Stimulated activated CD4-positive, alpha-beta T cell treated with anti-CD3 and anti-CD28 coated beads, Interleukin-1b, Interleukin-23, amount 100 ng/mL, for 24 hours (primary cell): Measurements from ENCODE around the gene CPNE5.

Experiments used
- DNase-seq, 4 experiments: peaks; one replicate each; pipeline ENCODE4 v3.0.0-alpha.2; 2020; ENCODE audit warnings: low read depth in 4 of 4, low spot score in 1 of 4

Gene CPNE5

GRCh38 chr6:36793913-36794712 lies 45.1 kb downstream of the CPNE5 start:
- no peak for DNase-seq

- DNase-seq = no peak
These were observed 45.8 kb downstream of the CPNE5 start for GRCh38 chr6:36793296-36793912.

GRCh38 chr6:36791521-36792135 lies 47.6 kb downstream of the CPNE5 start:
- no peak for DNase-seq

- DNase-seq = no peak
These were observed 48.2 kb downstream of the CPNE5 start for GRCh38 chr6:36791085-36791484.

- DNase-seq = peak in 1 of 4 experiments; percentile 21
These were observed 50.5 kb downstream of the CPNE5 start for GRCh38 chr6:36788768-36789167.

- no peak for DNase-seq
These were observed 51.1 kb downstream of the CPNE5 start for GRCh38 chr6:36788186-36788585.

- DNase-seq = no peak
These were observed 52.0 kb downstream of the CPNE5 start for GRCh38 chr6:36787210-36787609.

GRCh38 chr6:36786055-36786675 lies 53.1 kb downstream of the CPNE5 start:
- no peak for DNase-seq

- no peak for DNase-seq
These were observed 54.9 kb downstream of the CPNE5 start for GRCh38 chr6:36784376-36784636.

GRCh38 chr6:36783603-36784375 lies 55.5 kb downstream of the CPNE5 start:
- no peak for DNase-seq

GRCh38 chr6:36781669-36782068 lies 57.6 kb downstream of the CPNE5 start:
- no peak for DNase-seq

GRCh38 chr6:36780442-36781177 lies 58.6 kb downstream of the CPNE5 start:
- DNase-seq = no peak

GRCh38 chr6:36779227-36779626 lies 60.0 kb downstream of the CPNE5 start:
- DNase-seq = no peak

GRCh38 chr6:36777801-36778200 lies 61.4 kb downstream of the CPNE5 start:
- DNase-seq = no peak

- no peak for DNase-seq
These were observed 63.1 kb downstream of the CPNE5 start for GRCh38 chr6:36776167-36776566.

- no peak for DNase-seq
These were observed 64.9 kb downstream of the CPNE5 start for GRCh38 chr6:36774331-36774730.

- DNase-seq = no peak
These were observed 66.8 kb downstream of the CPNE5 start for GRCh38 chr6:36772397-36772796.

- DNase-seq = no peak
These were observed 68.1 kb downstream of the CPNE5 start for GRCh38 chr6:36771145-36771544.

GRCh38 chr6:36769676-36770499 lies 69.4 kb downstream of the CPNE5 start:
- no peak for DNase-seq

GRCh38 chr6:36769183-36769675 lies 70.0 kb downstream of the CPNE5 start:
- no peak for DNase-seq
